HepG2 (cell line): ENCODE data around the gene MYO5B. TPM values are rescaled to one million over a fixed set of nuclear protein-coding genes. Genes with fewer than 3 reads are reported as not detected.
A peak's percentile ranks its signal among the peaks of the same experiment; 100 is the strongest.

Experiments
- ATAC-seq: fragments of 200-7000 bp; cut with Tn5 transposase; 3 replicates; pipeline ENCODE4 v1.9.1; 2020; ENCODE audit warnings: mild to moderate bottlenecking, moderate library complexity
- BruUV-seq: library from RNA; stranded (reverse); fragments of 400-500 nt; replicated peaks from 2 replicates; lab custom pipeline; 2021; lab: Mats Ljungman, UMichigan
- CTCF ChIA-PET: fragments of 300-600 bp; formaldehyde crosslinking; extraction: SDS; loops from one replicate; lab custom pipeline; 2021; ENCODE audit warnings: low total read pairs, inconsistent platforms, low intra/inter-chr PET ratio; lab: Yijun Ruan, JAX
- POLR2A ChIA-PET: fragments of 350-600 bp; sonication (Branson Sonifier 250); formaldehyde crosslinking; loops from one replicate; lab custom pipeline; 2020; ENCODE audit warnings: antibody characterized with exemption, inconsistent platforms; lab: Yijun Ruan, JAX
- DNase-seq: peaks from one replicate; pipeline ENCODE4 v3.0.0-alpha.2; 2015; ENCODE audit warnings: low spot score
- FAIRE-seq: peaks from 3 replicates; lab custom pipeline; 2011; peaks lifted over from hg19 to GRCh38; lab: Jason Lieb, UNC
- H2AFZ ChIP-seq: one replicate; pipeline ENCODE4 v1.6.1; 2011; ENCODE audit warnings: low read length, inconsistent platforms
- H3K27ac ChIP-seq: fragments of 300-600 bp; 3 replicates; pipeline ENCODE4 v1.8.0; 2011; ENCODE audit warnings: mixed run types, mild to moderate bottlenecking, mixed read lengths, low read length, inconsistent platforms; ENCODE audit not compliant: insufficient read depth; ENCODE audit errors: extremely low read length
- H3K27me3 ChIP-seq, 2 experiments: fragments of 200-600 bp in 1 of 2; 2 replicates in 1 of 2; 3 replicates in 1 of 2; pipeline versions ENCODE4 v1.6.0 to v1.8.0; 2011; ENCODE audit warnings: low read length in 2 of 2, mild to moderate bottlenecking in 2 of 2, moderate library complexity in 2 of 2, inconsistent platforms in 1 of 2; ENCODE audit not compliant: insufficient read depth in 2 of 2, control insufficient read depth in 1 of 2
- H3K36me3 ChIP-seq, 2 experiments: fragments of 200-600 bp in 1 of 2; replicated peaks in 1 of 2; 2 replicates in 1 of 2; 3 replicates in 1 of 2; pipeline versions ENCODE4 v1.5.1 to v1.8.0; 2011; ENCODE audit warnings: low read length in 2 of 2, inconsistent platforms in 1 of 2; ENCODE audit not compliant: insufficient read depth in 2 of 2, control insufficient read depth in 1 of 2
- H3K4me1 ChIP-seq: 2 replicates; pipeline ENCODE4 v1.5.1; 2012; ENCODE audit warnings: low read length, inconsistent platforms; ENCODE audit not compliant: insufficient read depth
- H3K4me2 ChIP-seq: 2 replicates; pipeline ENCODE4 v1.6.0; 2011; ENCODE audit warnings: low read depth, low read length, inconsistent platforms
- H3K4me3 ChIP-seq, 3 experiments: fragments of 200-600 bp in 1 of 3; sonication (generic), shearing (Covaris generic) in 1 of 3; replicated peaks in 1 of 3; 2 replicates each; pipeline ENCODE4 v1.5.1; 2011 to 2016; ENCODE audit warnings: low read length in 3 of 3, inconsistent platforms in 2 of 3, low read depth in 2 of 3, mild to moderate bottlenecking in 2 of 3, control low read depth in 1 of 3, mixed read lengths in 1 of 3; ENCODE audit not compliant: insufficient read depth in 1 of 3
- H3K79me2 ChIP-seq: one replicate; pipeline ENCODE4 v1.6.1; 2011; ENCODE audit warnings: low read length, inconsistent platforms; ENCODE audit not compliant: insufficient read depth
- H3K9ac ChIP-seq: 2 replicates; pipeline ENCODE4 v1.6.0; 2011; ENCODE audit warnings: mild to moderate bottlenecking, low read depth, low read length, inconsistent platforms; ENCODE audit not compliant: insufficient read depth
- H3K9me3 ChIP-seq: 2 replicates; pipeline ENCODE4 v1.5.1; 2012; ENCODE audit warnings: mild to moderate bottlenecking, low read length
- H4K20me1 ChIP-seq: 2 replicates; pipeline ENCODE4 v1.6.0; 2011; ENCODE audit warnings: inconsistent platforms, mild to moderate bottlenecking, low read length, moderate library complexity; ENCODE audit not compliant: insufficient read depth
- DBP ChIP-seq: sonication (generic); formaldehyde crosslinking; IDR thresholded peaks from 2 replicates; pipeline ENCODE4 v1.4.0; 2020; ENCODE audit warnings: missing genetic modification reagents; ENCODE audit errors: not compliant biosample characterization
- FIP1L1 ChIP-seq: fragments of 200-400 bp; formaldehyde crosslinking; IDR thresholded peaks from 2 replicates; pipeline ENCODE4 v1.6.1; 2018; ENCODE audit warnings: low read depth, mild to moderate bottlenecking, low read length, moderate library complexity, borderline replicate concordance; ENCODE audit not compliant: insufficient read depth
- GATAD1 ChIP-seq: IDR thresholded peaks from 2 replicates; pipeline ENCODE4 v1.6.1; 2016; ENCODE audit warnings: missing genetic modification reagents, missing compliant biosample characterization
- GMEB2 ChIP-seq: IDR thresholded peaks from 2 replicates; pipeline ENCODE4 v1.6.1; 2016; ENCODE audit warnings: missing biosample characterization, missing genetic modification reagents, low read depth
- IRF9 ChIP-seq: sonication (generic); formaldehyde crosslinking; IDR thresholded peaks from 2 replicates; pipeline ENCODE4 v1.8.0; 2022; ENCODE audit warnings: missing genetic modification reagents, mild to moderate bottlenecking, borderline replicate concordance
- MIER3 ChIP-seq: IDR thresholded peaks from 2 replicates; pipeline ENCODE4 v1.6.1; 2016; ENCODE audit warnings: missing compliant biosample characterization, borderline replicate concordance
- NR2F6 ChIP-seq, 2 experiments: IDR thresholded peaks; 2 replicates each; pipeline ENCODE4 v1.6.1; 2016; ENCODE audit warnings: antibody characterized with exemption in 1 of 2, mild to moderate bottlenecking in 1 of 2
- SNRNP70 ChIP-seq: fragments of 200-400 bp; formaldehyde crosslinking; IDR thresholded peaks from 2 replicates; pipeline ENCODE4 v1.6.1; 2017; ENCODE audit warnings: mild to moderate bottlenecking, low read depth, low read length, moderate library complexity
- SP1 ChIP-seq, 2 experiments: fragments of 450-650 bp in 1 of 2; sonication (generic) in 1 of 2; formaldehyde crosslinking in 1 of 2; IDR thresholded peaks; 2 replicates each; pipeline versions ENCODE4 v1.4.0 to v1.6.1; 2016 to 2020; ENCODE audit warnings: missing genetic modification reagents in 1 of 2
- TOE1 ChIP-seq: sonication (generic); formaldehyde crosslinking; IDR thresholded peaks from 2 replicates; pipeline ENCODE4 v1.4.0; 2020; ENCODE audit warnings: mild to moderate bottlenecking, missing genetic modification reagents
- YEATS4 ChIP-seq: sonication (generic); formaldehyde crosslinking; IDR thresholded peaks from 2 replicates; pipeline ENCODE4 v1.4.0; 2020; ENCODE audit warnings: missing genetic modification reagents, borderline replicate concordance
- ZBTB10 ChIP-seq: sonication (generic); formaldehyde crosslinking; IDR thresholded peaks from 2 replicates; pipeline ENCODE4 v1.4.0; 2020; ENCODE audit warnings: missing genetic modification reagents, borderline replicate concordance
- ZBTB21 ChIP-seq: sonication (generic); formaldehyde crosslinking; IDR thresholded peaks from 2 replicates; pipeline ENCODE4 v1.4.0; 2020; ENCODE audit warnings: missing genetic modification reagents
- ZFP41 ChIP-seq: sonication (generic); formaldehyde crosslinking; IDR thresholded peaks from 2 replicates; pipeline ENCODE4 v1.4.0; 2020; ENCODE audit warnings: mild to moderate bottlenecking, missing genetic modification reagents, borderline replicate concordance
- ZNF160 ChIP-seq: sonication (generic); formaldehyde crosslinking; IDR thresholded peaks from 2 replicates; pipeline ENCODE4 v1.8.0; 2022; ENCODE audit warnings: mild to moderate bottlenecking, inconsistent platforms, missing genetic modification reagents
- ZNF720 ChIP-seq: sonication (generic); formaldehyde crosslinking; IDR thresholded peaks from 2 replicates; pipeline ENCODE4 v1.4.0; 2020; ENCODE audit warnings: missing genetic modification reagents
- WGBS: methylation state at CpG from one replicate; pipeline ENCODE4 v1.1.6; 2017; ENCODE audit warnings: low lambda C conversion rate; 5-methylcytosine and 5-hydroxymethylcytosine counted together
- in situ Hi-C: cut with HindIII; loops from 2 replicates; pipeline ENCODE4 v1.10.0; 2017; ENCODE audit warnings: low pct_unique_long_range_greater_than_20kb; ENCODE audit not compliant: extremely low pct_ligation_motif_present
- intact Hi-C: fragments of 100-400 bp; cut with micrococcal nuclease; formaldehyde crosslinking; loops from one replicate; pipeline ENCODE4 v1.10.0; 2022; ENCODE audit not compliant: unreplicated experiment
- polyA plus RNA-seq, 8 experiments: library from polyadenylated mRNA; depleted of rRNA in 3 of 8; stranded (reverse) in 7 of 8; unstranded in 1 of 8; fragments of >200 nt; fragmentation: Illumina TruSeq in 4 of 8; extraction: Trizol in 4 of 8; gene quantifications; 2 replicates each; pipeline versions ENCODE4 v1.2.1 to v1.2.3, GENCODE V29; 2011 to 2016; ENCODE audit warnings: low read depth in 4 of 8, missing spikeins in 1 of 8, mixed read lengths in 1 of 8; ENCODE audit not compliant: insufficient read depth in 1 of 8
- total RNA-seq, 5 experiments: library from RNA; depleted of rRNA; stranded (reverse); fragments of >200 nt; fragmentation: Illumina TruSeq; extraction: Trizol; gene quantifications; 2 replicates each; pipeline ENCODE4 v1.2.3, GENCODE V29; 2016; ENCODE audit warnings: low read depth in 1 of 5
- TF ChIP-seq, protein P1 (sequence below): sonication (generic); formaldehyde crosslinking; IDR thresholded peaks from 2 replicates; pipeline ENCODE4 v1.8.1; 2023; ENCODE audit warnings: mild to moderate bottlenecking, inconsistent platforms, moderate library complexity, missing genetic modification reagents, borderline replicate concordance

The MYO5B gene
- total and polyA plus RNA-seq, 2 of the 13 experiments (the other 11 are each of a cell fraction or from before 2014, with no cell fraction given): 13.1 to 24.0 TPM

GRCh38 chr18:49893036-49893435 lies 301.9 kb downstream of the MYO5B start:
- no peaks in the 10 kb centered on the region for H3K79me2 ChIP-seq
- POLR2A ChIA-PET: no interaction called here
- in situ Hi-C loops (no loop called here), intact Hi-C loops (no loop called here)
- H3K4me2 ChIP-seq: no peak overlapping the region
- CTCF ChIA-PET: no interaction called here
- no peak overlapping the region for H3K9ac ChIP-seq
- no peak for ATAC-seq
- FAIRE-seq: no peak
- no peak overlapping the region for H2AFZ ChIP-seq
- H3K27me3 ChIP-seq: no peaks in the 10 kb centered on the region
- H3K36me3 ChIP-seq: peaks cover 1 to 12% of the 10 kb centered on the region in 2 experiments; a peak in 2 of 5 replicates
- no peaks in the 10 kb centered on the region for H4K20me1 ChIP-seq
- H3K4me3 ChIP-seq: no peak overlapping the region
- BruUV-seq: no TSS peak
- 94% methylated on average over 2 of the region's 2 CpGs for WGBS
- peak; percentile 29 for DNase-seq
- H3K4me1 ChIP-seq: peaks cover 10% of the 10 kb centered on the region; the same call in 1 of the 2 replicates
- H3K27ac ChIP-seq: no peak overlapping the region
- no peaks in the 10 kb centered on the region for H3K9me3 ChIP-seq
- TF ChIP-seq ZBTB10 (CRISPR knock-in tag) (no peak), ZBTB21 (CRISPR knock-in tag) (no peak), ZNF720 (CRISPR knock-in tag) (no peak), NR2F6 (IDR thresholded peaks at IDR 0.05) (no peak), NR2F6 (CRISPR knock-in tag; IDR thresholded peaks at IDR 0.05) (no peak), ZNF160 (no peak), GATAD1 (no peak), TOE1 (CRISPR knock-in tag) (no peak), SP1 (IDR thresholded peaks at IDR 0.05) (no peak), SP1 (CRISPR knock-in tag; IDR thresholded peaks at IDR 0.05) (no peak), DBP (no peak), YEATS4 (no peak), GMEB2 (CRISPR knock-in tag) (no peak), ZFP41 (no peak), IRF9 (CRISPR knock-in tag) (no peak), FIP1L1 (no peak), SNRNP70 (no peak), MIER3 (CRISPR knock-in tag) (no peak)
- TF ChIP-seq, protein P1, sequence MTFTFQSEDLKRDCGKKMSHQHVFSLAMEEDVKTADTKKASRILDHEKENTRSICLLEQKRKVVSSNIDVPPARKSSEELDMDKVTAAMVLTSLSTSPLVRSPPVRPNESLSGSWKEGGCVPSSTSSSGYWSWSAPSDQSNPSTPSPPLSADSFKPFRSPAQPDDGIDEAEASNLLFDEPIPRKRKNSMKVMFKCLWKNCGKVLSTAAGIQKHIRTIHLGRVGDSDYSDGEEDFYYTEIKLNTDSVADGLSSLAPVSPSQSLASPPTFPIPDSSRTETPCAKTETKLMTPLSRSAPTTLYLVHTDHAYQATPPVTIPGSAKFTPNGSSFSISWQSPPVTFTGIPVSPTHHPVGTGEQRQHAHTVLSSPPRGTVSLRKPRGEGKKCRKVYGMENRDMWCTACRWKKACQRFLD (CRISPR knock-in tag): no peak
